Measurements from ENCODE around the gene ZNF276.

DNA sequence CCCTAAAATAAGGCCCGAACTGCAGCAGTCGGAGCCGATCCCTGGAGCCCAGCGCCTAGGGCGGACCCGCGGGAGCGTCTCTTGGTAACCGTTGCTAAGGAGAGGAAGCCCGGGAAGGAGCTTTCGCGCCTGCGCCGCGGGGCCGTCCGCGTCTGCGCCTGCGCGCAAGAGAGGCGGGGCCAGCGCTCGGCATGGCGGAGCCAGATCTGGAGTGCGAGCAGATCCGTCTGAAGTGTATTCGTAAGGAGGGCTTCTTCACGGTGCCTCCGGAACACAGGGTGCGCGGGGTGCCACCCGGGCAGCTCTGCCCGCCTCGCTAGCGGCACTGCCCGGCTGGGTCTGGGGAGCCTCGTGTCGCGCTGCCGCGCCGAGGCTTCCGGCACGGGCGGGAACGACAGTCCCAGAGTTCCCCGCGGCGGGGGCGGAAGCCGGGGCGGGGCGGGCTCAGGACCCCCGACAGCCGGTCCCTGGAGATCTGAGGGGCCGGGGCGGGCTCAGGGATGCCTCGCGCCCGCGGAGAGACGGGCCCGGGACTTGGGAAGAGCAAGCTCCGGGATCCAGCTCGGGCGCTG, 34.7 kb upstream of the ZNF276 start, which contains the start of gene CDK10:
- no peak for TF ChIP-seq FOXA1 (IDR thresholded peaks at IDR 0.05)
- no peak for TF ChIP-seq ARNT (IDR thresholded peaks at IDR 0.05)
- TF ChIP-seq ZNF384 (IDR thresholded peaks at IDR 0.05): no peak
- no peak for TF ChIP-seq SP1 (IDR thresholded peaks at IDR 0.05)
- no peak for TF ChIP-seq ELF4 (IDR thresholded peaks at IDR 0.05)
- TF ChIP-seq BHLHE40 (IDR thresholded peaks at IDR 0.05; ENCODE audit: borderline replicate concordance): no peak
- no peak for TF ChIP-seq TARDBP (IDR thresholded peaks at IDR 0.05)
- TF ChIP-seq LEF1 (IDR thresholded peaks at IDR 0.05; ENCODE audit: borderline replicate concordance): no peak
- no peak for TF ChIP-seq HDGF (IDR thresholded peaks at IDR 0.05; ENCODE audit: borderline replicate concordance)
- no peak for TF ChIP-seq SUZ12 (IDR thresholded peaks at IDR 0.05)
- no peak for TF ChIP-seq NFRKB (IDR thresholded peaks at IDR 0.05)
- TF ChIP-seq FOXK2 (IDR thresholded peaks at IDR 0.05): no peak
- TF ChIP-seq CTBP1 (IDR thresholded peaks at IDR 0.05; ENCODE audit: borderline replicate concordance): no peak
- TF ChIP-seq FOXM1 (IDR thresholded peaks at IDR 0.05; ENCODE audit: borderline replicate concordance): no peak

All from HEK293T (cell line).